ENCODE data around the gene NUDT3.
A peak's percentile ranks its signal among the peaks of the same experiment; 100 is the strongest.

The NUDT3 gene

DNA sequence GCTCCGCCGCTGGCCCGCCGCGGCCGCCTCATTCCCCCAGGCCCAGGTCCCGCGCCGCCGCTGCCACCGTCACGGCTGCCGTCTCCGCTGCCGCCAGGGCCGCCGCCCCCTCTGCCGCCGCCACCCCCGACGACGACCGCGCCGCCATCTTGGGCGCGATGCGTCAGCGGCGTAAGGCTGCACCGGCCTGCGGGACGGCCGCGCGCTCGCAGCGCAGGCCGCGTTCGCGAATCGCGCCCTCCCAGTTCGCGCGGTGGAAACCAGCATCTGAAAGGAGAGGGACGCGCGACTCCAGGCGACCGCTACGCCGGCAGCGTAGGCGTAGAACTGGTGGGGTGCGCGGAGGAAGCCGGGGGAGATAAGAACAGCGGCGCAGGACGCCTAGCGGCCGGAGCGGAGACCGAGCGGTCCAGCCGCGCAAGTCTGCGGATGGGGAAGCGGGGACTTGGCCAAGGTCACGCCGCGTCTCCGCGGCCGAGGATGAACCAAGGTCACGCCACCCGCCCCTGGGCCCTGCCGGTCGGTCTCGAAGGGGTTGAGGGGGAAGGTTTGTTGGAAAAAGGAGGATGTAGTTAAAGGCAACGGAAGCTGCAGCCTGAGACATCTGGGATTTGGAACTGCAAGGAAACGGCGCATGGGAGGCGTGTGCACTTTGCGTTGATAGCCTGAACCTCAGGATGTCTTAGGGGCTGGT, at the start of gene NUDT3:
NUDT3 (minus strand) TSS at position 173 of the 694 bp plus-strand sequence. CDS start 307 bp downstream, outside the sequence.
- H3K4me3 ChIP-seq (ENCODE audit: low read length) = peak within 1 kb of the TSS; percentile 86
- no peak for TF ChIP-seq ZNF274 (IDR thresholded peaks at IDR 0.05; ENCODE audit: low read depth, low read length)

DNA sequence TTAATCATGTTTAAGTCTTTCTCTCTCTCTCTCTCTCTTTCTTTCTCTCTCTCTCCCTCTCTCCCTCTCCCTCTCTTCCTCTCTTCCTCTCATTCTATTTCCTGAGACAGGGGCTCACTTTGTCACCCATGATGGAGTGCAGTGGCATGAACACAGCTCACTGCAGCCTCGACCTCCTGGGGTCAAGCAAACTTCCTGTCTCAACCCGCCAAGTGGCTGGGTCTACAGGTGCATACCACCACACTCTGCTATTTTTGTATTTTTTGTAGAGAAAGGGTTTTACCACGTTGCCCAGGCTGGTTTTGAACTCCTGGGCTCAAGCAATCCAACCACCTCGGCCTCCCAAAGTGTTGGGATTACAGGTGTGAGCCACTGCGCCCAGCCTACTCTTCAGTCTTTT, 49.1 kb upstream of the NUDT3 start:
- no peak overlapping the region for H3K4me3 ChIP-seq (ENCODE audit: low read length)
- no peak for TF ChIP-seq ZNF274 (IDR thresholded peaks at IDR 0.05; ENCODE audit: low read depth, low read length)

DNA sequence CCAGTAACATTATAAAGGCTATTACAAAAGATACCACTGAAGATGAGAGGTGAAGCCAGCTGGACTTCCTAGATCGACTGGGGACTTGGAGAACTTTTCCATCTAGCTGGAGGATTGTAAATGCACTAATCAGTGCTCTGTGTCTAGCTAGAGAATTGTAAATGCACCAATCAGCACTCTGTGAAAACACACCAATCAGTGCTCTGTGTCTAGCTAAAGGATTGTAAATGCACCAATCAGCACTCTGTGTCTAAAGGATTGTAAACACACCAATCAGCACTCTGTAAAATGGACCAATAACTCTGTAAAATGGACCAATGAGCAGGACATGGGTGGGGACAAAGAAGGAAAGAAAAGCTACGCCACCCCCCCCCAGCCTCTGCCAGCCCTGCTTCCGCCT, 47.0 kb upstream of the NUDT3 start:
- no peak for TF ChIP-seq ZNF274 (IDR thresholded peaks at IDR 0.05; ENCODE audit: low read depth, low read length)
- no peak overlapping the region for H3K4me3 ChIP-seq (ENCODE audit: low read length)

DNA sequence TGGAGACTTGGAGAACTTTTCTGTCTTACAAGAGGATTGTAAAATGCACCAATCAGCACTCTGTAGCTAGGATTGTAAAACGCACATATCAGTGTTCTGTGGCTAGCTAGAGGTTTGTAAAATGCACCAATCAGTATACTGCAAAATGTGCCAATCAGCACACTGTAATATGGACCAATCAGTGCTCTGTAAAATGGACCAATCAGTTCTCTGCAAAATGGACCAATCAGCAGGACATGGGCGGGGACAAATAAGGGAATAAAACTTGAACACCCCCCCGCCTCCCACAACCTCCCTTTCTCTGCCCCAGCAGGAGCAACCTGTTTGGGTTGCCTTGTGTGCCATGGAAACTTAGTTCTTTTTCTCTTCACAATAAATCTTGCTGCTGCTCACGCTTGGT, 46.2 kb upstream of the NUDT3 start:
- no peak overlapping the region for H3K4me3 ChIP-seq (ENCODE audit: low read length)
- TF ChIP-seq ZNF274 (IDR thresholded peaks at IDR 0.05; ENCODE audit: low read depth, low read length) = no peak

DNA sequence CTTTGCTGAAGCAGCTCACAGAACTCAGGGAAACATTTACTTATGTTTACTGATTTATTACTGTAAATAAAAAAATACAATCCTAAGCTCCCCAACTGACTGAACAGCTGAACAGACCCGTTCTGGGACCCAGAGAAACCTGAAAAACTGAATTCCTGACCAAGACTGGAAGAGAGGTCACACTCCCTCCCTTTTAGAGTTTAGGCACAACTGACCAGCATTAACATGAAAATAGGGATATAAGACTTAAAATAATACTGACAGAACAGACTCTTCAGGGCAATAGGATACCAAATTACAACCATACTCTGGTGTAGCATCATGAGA, 45.1 kb upstream of the NUDT3 start:
- no peak overlapping the region for H3K4me3 ChIP-seq (ENCODE audit: low read length)
- TF ChIP-seq ZNF274 (IDR thresholded peaks at IDR 0.05; ENCODE audit: low read depth, low read length) = no peak

DNA sequence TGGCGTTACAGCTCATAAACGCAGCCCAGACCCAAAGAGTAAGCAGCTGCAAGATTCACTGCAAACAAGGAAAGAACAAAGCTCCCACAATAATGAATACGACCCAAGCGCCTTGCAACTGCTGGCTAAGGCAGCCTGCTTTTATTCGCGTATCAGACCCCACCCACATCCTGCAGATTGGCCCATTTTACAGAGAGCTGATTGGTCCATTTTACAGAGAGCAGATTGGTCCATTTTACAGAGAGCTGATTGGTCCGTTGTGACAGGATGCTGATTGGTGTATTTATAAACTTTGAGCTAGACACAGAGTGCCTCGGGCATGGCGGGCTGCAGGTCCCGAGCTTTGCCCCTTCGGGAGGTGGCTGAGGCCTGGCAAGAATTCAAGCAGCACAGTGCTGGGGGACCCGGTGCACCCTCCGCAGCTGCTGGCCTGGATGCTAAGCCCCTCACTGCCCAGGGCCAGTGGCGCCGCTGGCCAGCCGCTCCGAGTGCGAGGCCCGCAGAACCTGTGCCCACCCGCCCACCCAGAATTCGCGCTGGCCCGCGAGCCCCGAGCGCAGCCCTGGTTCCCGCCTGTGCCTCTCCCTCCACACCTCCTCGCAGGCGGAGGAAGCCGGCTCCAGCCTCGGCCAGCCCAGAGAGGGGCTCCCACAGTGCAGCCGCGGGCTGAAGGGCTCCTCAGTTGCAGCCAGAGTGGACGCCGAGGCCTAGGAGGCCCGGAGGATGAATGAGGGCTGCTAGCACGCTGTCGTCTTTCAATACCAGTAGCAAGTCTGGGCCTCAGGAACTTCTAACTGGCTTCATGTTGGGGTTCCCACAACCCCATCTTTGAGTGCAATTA, 44.6 kb upstream of the NUDT3 start:
- no peak overlapping the region for H3K4me3 ChIP-seq (ENCODE audit: low read length)
- no peak for TF ChIP-seq ZNF274 (IDR thresholded peaks at IDR 0.05; ENCODE audit: low read depth, low read length)

DNA sequence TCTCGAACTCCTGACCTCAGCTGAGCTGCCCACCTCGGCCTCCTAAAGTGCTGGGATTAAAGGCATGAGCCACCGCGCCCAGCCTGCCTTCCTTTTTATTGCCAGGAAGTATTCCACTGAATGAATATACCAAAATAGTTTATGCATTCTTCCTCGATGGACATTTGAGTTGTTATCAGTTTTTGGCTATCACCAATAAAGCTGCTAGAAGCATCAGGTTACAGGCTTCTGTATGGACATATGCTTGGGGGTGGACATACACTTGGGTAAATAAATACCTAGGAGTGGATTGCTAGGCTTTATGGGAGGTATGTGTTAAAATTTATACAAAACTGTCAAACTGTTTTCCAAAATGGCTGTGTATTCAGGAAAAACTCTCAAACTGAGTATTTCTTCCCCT, 43.4 kb upstream of the NUDT3 start:
- H3K4me3 ChIP-seq (ENCODE audit: low read length) = no peak overlapping the region
- no peak for TF ChIP-seq ZNF274 (IDR thresholded peaks at IDR 0.05; ENCODE audit: low read depth, low read length)

DNA sequence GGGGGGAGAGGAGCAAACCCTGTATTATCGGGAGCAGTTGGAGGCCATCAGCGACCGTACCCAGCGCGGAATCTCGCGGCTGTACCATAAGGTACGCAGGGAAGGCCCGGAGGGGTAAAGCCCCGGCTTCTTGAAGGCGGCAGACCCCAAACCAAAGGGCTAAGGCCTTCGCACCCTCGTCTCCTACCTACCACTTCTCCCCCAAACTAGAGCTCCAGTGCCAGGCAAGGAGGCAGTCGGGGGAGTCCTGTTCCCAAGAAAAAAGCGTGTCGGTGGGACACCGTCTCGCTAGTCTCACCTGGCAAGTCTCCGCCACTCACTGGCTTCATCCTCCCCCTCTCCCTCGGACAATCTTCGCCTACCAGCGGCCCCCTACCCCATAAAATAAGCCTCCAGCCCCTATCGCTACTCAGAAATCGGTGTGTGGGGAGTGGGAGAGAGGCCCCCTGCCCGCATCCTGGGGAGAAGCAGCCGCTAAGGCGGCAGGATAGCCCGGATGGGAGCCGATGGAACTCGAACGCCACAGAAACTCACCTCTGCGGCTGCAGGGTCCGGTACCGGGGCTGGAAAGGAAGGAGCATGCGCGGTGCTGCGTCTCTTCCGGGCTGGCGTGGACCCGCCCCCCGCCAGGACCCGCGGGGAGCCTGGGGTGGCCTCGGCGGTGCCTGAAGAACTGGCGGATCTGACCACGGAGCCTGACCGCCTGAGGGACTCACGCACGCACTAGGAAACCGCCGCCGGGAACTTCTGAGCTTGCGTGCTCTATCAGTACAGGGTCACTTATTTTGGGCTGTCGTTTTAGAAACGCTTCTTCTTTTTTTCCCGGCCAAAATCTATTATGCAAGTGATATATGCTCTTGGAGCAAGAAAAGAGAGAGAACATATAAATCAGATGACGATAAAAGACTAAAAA, 33.3 kb upstream of the NUDT3 start, which contains the start of gene RPS10:
RPS10 (minus strand) TSS at position 572 of the 913 bp plus-strand sequence. CDS start 848 bp downstream, outside the sequence.
- no peak for TF ChIP-seq ZNF274 (IDR thresholded peaks at IDR 0.05; ENCODE audit: low read depth, low read length)
- peak within 1 kb of the TSS; percentile 84 for H3K4me3 ChIP-seq (ENCODE audit: low read length)

DNA sequence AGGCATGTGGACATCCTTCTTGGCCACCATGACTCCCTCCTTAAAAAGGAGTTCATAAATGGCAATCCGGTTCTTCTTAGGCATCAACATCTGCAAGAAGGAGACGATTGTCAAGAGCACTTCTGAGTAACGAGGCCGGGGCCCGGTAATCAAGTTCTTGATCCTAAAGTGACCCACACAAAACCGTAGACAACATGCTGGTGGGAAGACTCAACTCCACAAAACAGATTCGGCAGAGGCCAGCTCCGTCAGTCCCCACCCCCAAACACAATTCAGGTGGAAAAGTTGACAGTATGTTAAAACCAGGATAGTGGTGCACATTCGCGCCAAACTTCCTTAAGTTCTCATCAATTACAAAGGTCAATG, 32.6 kb upstream of the NUDT3 start:
- no peak for TF ChIP-seq ZNF274 (IDR thresholded peaks at IDR 0.05; ENCODE audit: low read depth, low read length)
- H3K4me3 ChIP-seq (ENCODE audit: low read length) = peak overlapping the region; percentile 84

DNA sequence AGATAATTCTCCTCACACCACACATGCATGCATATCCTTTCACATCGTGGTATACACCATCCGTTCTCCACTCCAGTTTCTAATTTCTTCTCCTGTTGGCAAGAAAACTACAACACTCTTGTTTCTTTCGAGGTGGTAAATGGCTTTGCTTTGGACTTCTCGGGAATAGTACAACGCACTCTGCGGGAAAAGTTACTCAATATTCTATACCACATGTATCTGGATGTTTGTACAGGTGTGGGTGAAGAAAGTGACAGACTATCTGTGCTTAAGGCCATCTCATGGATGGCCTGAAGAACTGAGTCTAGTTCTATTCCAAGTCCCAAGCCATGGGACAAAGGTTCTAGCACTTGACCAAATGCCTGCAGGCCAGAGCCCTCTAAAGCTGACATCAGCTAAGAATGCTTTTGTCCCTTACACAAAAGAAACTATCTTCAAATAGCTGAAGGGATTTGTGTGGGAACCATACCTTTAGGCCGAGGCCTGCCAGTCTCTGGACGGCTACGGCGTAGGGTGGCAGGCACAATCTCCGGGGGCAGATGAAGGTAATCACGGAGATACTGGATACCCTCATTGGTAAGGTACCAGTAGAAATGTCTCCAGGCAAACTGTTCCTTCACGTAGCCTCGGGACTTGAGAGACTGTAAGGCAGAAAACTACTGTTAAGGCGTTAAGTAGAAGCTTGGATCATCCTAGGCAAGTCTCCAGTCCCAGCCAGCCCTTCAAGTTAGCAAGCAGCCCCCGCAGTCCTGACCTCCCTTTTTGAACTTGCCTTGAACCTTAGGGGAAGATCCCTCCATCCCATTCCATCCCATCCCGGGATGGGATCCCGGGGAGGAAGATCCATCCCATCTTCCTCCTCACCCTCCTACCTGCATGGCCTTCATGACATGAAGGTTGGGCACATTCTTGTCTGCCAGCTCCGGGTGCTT, 32.0 kb upstream of the NUDT3 start:
- no peak for TF ChIP-seq ZNF274 (IDR thresholded peaks at IDR 0.05; ENCODE audit: low read depth, low read length)
- peak overlapping the region; percentile 84 for H3K4me3 ChIP-seq (ENCODE audit: low read length)

DNA sequence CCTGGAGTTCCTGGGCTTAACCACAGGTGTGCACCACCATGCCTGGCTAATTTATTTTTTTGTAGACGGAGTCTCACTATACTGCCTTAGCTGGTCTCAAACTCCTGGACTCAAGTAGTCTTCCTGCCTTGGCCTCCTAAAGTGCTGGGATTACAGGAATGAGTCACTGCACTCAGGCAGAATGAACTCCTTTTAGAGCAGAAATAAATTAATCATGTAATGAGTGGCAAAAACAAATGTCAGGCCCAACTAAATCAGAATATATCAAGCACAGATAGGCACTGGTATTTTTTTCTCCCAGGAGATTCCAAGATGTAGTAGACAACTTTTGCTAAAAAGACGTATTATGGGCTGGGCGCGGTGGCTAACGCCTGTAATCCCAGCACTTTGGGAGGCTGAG, 30.8 kb upstream of the NUDT3 start:
- no peak overlapping the region for H3K4me3 ChIP-seq (ENCODE audit: low read length)
- TF ChIP-seq ZNF274 (IDR thresholded peaks at IDR 0.05; ENCODE audit: low read depth, low read length) = no peak

DNA sequence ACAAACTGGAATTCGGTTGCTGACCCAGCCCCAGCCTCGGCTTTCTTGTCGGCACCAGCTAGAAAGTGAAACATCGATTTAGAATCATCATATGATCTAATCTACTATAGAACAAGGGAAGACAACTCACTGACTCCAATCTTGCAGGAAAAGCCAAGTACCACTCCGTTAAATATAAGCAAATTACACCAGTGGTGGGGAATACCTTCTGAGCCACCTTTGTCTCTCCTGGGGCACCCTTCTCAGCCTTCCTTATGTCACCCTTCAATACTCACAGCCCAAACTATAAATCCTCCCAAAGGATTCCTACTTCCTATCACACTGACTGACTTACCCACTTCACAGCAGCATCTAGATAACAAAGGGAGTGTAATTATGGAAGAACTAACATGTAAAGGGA, 25.9 kb upstream of the NUDT3 start:
- TF ChIP-seq ZNF274 (IDR thresholded peaks at IDR 0.05; ENCODE audit: low read depth, low read length) = no peak
- no peak overlapping the region for H3K4me3 ChIP-seq (ENCODE audit: low read length)

DNA sequence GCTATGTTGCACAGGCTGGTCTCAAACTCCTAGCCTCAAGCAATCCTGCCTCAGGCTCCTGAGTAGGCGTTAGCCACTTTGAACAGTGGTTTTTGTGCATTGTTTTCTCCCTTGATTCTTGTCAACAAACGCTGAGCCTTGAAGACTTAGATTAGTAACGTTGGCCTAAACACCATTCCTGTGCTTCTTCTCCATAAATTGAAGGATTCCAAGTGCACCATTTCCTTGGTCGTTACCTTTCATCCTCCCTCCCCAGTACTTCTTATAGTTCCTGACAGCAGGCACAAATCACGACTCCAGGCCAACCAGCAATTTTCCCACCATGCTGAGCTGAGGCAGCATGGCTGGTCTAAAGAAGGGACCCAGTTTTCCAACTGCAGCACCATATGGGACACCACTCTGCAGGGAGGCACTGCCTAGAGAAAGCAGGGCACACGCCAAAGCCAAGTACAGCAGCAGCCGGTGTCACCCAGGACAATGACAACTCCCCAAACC, 24.5 kb upstream of the NUDT3 start:
- TF ChIP-seq ZNF274 (IDR thresholded peaks at IDR 0.05; ENCODE audit: low read depth, low read length) = no peak
- no peak overlapping the region for H3K4me3 ChIP-seq (ENCODE audit: low read length)
